GM19099 (cell line): Measurements from ENCODE around the gene SIM1.

Source experiments
- POLR2A ChIP-seq: IDR thresholded peaks from 3 replicates; pipeline ENCODE4 v1.6.1; 2011; ENCODE audit warnings: low read depth; ENCODE audit not compliant: insufficient read length; ENCODE audit errors: extremely low read depth

Gene SIM1

GRCh38 chr6:100464903-100465700 lies at the start of gene SIM1:
TSS of gene SIM1 (minus strand) at chr6:100464921. CDS start at chr6:100463468, 1,453 bp downstream.
- no peak for TF ChIP-seq POLR2A

- no peak for TF ChIP-seq POLR2A
Observed at GRCh38 chr6:100512203-100512862, 47.6 kb upstream of the SIM1 start.

- TF ChIP-seq POLR2A = no peak
Observed at GRCh38 chr6:100509101-100509500, 44.4 kb upstream of the SIM1 start.

GRCh38 chr6:100506651-100507050 lies 41.9 kb upstream of the SIM1 start:
- TF ChIP-seq POLR2A = no peak

GRCh38 chr6:100504786-100505737 lies 40.3 kb upstream of the SIM1 start:
- no peak for TF ChIP-seq POLR2A

- TF ChIP-seq POLR2A = no peak
Observed at GRCh38 chr6:100503043-100503705, 38.5 kb upstream of the SIM1 start.

GRCh38 chr6:100493206-100493888 lies 28.6 kb upstream of the SIM1 start:
- TF ChIP-seq POLR2A = no peak

GRCh38 chr6:100491952-100492670 lies 27.4 kb upstream of the SIM1 start:
- TF ChIP-seq POLR2A = no peak

GRCh38 chr6:100490065-100490464 lies 25.3 kb upstream of the SIM1 start:
- TF ChIP-seq POLR2A = no peak

- no peak for TF ChIP-seq POLR2A
Observed at GRCh38 chr6:100488244-100488643, 23.5 kb upstream of the SIM1 start.

- no peak for TF ChIP-seq POLR2A
Observed at GRCh38 chr6:100487638-100488037, 22.9 kb upstream of the SIM1 start.

GRCh38 chr6:100485268-100485667 lies 20.5 kb upstream of the SIM1 start:
- TF ChIP-seq POLR2A = no peak

- no peak for TF ChIP-seq POLR2A
Observed at GRCh38 chr6:100484474-100484873, 19.8 kb upstream of the SIM1 start.
